ENCODE data around the gene NT5DC4. TPM values are rescaled to one million over a fixed set of nuclear protein-coding genes. Genes with fewer than 3 reads are reported as not detected.

NT5DC4 gene
- total and polyA plus RNA-seq, 2 of the 4 experiments (the other 2 are of a cell fraction): not detected

DNA sequence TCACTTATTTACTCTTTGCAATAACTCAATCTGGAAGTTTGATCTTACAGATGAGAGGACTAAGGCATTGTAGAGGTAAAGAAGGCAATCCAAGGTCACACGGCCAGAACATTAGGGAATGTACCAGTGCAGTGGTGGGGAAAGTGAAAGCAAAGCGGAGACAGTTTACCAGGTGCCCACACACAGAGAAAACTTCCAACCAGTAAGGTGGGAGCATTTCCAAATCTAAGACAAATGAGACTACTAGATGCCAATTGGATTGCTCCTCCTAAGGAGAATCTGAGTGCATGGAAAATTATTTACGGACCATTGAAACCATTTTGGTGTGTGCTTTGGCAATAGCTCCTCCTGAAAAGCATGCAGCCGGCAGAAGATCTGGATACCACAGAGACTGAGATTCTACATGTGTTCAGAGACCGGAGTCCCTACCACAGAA, 40.1 kb upstream of the NT5DC4 start:
- no peak for TF ChIP-seq MXI1 (IDR thresholded peaks at IDR 0.05; ENCODE audit: borderline replicate concordance, low read depth, low read length)
- ATAC-seq (ENCODE audit: low read depth) (no peak), DNase-seq (no peak)
- Histone ChIP-seq H3K18ac (ENCODE audit: low read depth, low read length) (no peak overlapping the region), H2BK20ac (ENCODE audit: low read depth, low read length) (no peak overlapping the region), H3K27me3 (ENCODE audit: control insufficient read depth, insufficient read depth, low read length) (no peaks in the 10 kb centered on the region), H3K4me2 (ENCODE audit: low read depth, low read length) (no peak overlapping the region), H2BK15ac (ENCODE audit: low read depth, low read length) (no peak overlapping the region), H2AFZ (replicated peaks; ENCODE audit: low read length, poor library complexity) (no peak overlapping the region), H3K56ac (ENCODE audit: extremely low read depth, insufficient read depth, low read length) (no peak overlapping the region), H3K36me3 (ENCODE audit: control insufficient read depth, insufficient read depth, low read length) (no peaks in the 10 kb centered on the region), H3K79me1 (ENCODE audit: low read depth in 1 of 2, low read length in 2 of 2) (no peaks in the 10 kb centered on the region), H2AK9ac (replicated peaks; ENCODE audit: low read depth, low read length, poor library complexity) (no peak overlapping the region), H4K91ac (ENCODE audit: insufficient read depth, low read depth, low read length) (no peak overlapping the region), H4K8ac (ENCODE audit: low read depth in 2 of 2, low read length in 2 of 2) (no peak overlapping the region), H2BK5ac (ENCODE audit: low read depth, low read length, poor library complexity, severe bottlenecking) (no peak overlapping the region), H3K27ac (ENCODE audit: insufficient read depth, low read length) (no peak overlapping the region), H2AK5ac (ENCODE audit: low read depth, low read length) (no peak overlapping the region), H3K4me3 (ENCODE audit: insufficient read depth, low read depth, low read length) (no peak overlapping the region), H3K4me1 (ENCODE audit: control insufficient read depth, insufficient read depth, low read length) (no peaks in the 10 kb centered on the region), H3K9ac (ENCODE audit: low read depth, low read length) (no peak overlapping the region), H2BK120ac (ENCODE audit: low read depth, low read length) (no peak overlapping the region), H3K14ac (replicated peaks; ENCODE audit: low read depth, low read length) (no peak overlapping the region), H3K4ac (ENCODE audit: low read depth, low read length) (no peak overlapping the region), H3K23ac (ENCODE audit: low read depth, low read length) (no peak overlapping the region), H4K20me1 (ENCODE audit: insufficient read depth, low read length) (no peaks in the 10 kb centered on the region), H3K9me1 (ENCODE audit: insufficient read depth, low read length) (no peaks in the 10 kb centered on the region), H3K9me3 (ENCODE audit: control insufficient read depth, insufficient read depth, low read length) (no peaks in the 10 kb centered on the region), H4K5ac (ENCODE audit: low read depth, low read length) (no peak overlapping the region)
- WGBS, 2 experiments (ENCODE audit: extremely low coverage in 2 of 2, insufficient read length in 1 of 2): no CpG with 5 or more reads among the region's 5 CpGs
- ChIA-PET CTCF (interaction anchor here (1.3 to 1.4 kb wide), 2 partner anchors 10 to 46 kb away, joined by 3 to 5 read pairs; no protein-coding TSS in a partner anchor), POLR2A (ENCODE audit: unreplicated experiment) (no interaction called here)
- dilution Hi-C loops (cut with HindIII; ENCODE audit: low sequenced_read_pairs, unreplicated experiment) (no loop called here), in situ Hi-C loops (cut with MboI; ENCODE audit: low sequenced_read_pairs) (no loop called here), intact Hi-C loops (cut with micrococcal nuclease) (no loop called here)
- no TSS peak for BruUV-seq (replicated peaks)

Data from IMR-90 (cell line).